GM20431 (cell line): ENCODE measurements around the gene PDLIM5.

Source experiments
- in situ Hi-C: fragments of 300-500 bp; cut with MseI, MboI; formaldehyde crosslinking; loops from one replicate; pipeline ENCODE4 v1.15.0; 2020; ENCODE audit warnings: low sequenced_read_pairs; ENCODE audit not compliant: unreplicated experiment

PDLIM5 gene

GRCh38 chr4:94519925-94520789 is 68.4 kb downstream of the PDLIM5 start:
- in situ Hi-C loops = no loop called here

GRCh38 chr4:94523033-94523580 is 71.4 kb downstream of the PDLIM5 start:
- in situ Hi-C loops = no loop called here

DNA sequence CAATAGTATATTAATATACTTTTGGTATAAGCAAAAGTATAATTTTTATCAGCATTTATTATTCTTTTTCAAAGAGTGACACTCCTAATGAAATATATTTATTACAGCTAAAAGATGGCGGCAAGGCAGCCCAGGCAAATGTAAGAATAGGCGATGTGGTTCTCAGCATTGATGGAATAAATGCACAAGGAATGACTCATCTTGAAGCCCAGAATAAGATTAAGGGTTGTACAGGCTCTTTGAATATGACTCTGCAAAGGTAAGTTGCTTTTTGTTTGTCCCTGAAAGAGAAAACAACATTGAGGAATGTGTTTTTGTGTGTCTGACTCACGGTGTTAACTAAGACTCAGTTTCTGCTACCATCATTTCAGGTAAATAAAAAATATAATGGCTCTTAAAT is 71.9 kb downstream of the PDLIM5 start:
- in situ Hi-C loops = no loop called here

DNA sequence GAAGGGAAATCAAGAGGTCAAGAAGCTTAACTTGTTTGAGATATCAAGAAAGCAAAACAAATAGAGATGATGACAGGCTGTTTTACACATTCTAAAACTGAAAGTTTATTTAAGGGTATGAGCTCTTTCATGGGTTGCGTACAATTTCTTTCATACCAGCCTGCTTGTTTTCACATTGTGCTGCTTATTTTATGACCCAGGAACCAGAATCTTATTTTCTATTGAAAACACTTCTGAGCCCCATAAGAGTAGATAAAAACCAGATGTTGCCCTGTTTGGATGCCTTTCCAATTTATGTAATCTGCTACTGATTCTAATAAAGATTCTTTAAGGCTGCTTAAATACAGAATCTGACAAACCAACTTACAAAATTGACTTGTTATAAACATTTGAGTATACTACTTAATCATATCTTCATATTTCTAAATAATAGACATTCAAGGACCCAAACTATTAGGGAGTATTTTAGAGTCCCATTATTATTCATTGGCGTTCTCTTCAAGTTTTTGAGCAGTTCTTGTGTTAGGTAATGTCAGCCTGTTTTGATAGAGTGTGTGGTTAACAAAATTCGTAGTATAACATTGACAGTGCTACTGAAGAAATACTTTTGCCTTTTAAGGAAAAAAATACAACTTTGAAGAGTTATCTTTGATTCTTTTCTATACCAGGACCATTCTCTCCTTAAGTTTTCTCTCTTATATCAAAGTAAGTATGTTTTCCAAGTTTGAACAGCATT is 74.4 kb downstream of the PDLIM5 start:
- in situ Hi-C loops = no loop called here

GRCh38 chr4:94527556-94528233 is 76.0 kb downstream of the PDLIM5 start:
- in situ Hi-C loops = no loop called here

- in situ Hi-C loops = no loop called here
Observed at GRCh38 chr4:94528792-94529451, 77.2 kb downstream of the PDLIM5 start.

DNA sequence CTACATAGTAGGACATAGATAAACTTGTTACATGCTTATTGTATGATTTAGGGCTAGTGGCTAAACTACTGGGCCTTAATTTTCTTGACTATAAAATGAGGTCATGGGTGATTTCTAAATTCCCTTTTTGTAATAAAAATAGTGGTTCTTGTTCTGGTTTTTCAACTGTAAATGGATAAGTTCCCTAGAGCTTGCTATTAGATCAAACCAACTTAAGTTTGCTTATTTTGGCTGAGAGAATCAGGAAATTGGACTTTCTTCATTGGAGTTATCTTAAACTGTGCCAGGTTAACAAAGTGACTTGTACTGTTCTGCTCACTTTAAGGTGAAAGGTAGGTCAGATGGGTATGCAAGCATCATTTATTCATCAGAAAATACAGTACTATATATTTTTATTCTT is 78.3 kb downstream of the PDLIM5 start:
- in situ Hi-C loops = no loop called here

DNA sequence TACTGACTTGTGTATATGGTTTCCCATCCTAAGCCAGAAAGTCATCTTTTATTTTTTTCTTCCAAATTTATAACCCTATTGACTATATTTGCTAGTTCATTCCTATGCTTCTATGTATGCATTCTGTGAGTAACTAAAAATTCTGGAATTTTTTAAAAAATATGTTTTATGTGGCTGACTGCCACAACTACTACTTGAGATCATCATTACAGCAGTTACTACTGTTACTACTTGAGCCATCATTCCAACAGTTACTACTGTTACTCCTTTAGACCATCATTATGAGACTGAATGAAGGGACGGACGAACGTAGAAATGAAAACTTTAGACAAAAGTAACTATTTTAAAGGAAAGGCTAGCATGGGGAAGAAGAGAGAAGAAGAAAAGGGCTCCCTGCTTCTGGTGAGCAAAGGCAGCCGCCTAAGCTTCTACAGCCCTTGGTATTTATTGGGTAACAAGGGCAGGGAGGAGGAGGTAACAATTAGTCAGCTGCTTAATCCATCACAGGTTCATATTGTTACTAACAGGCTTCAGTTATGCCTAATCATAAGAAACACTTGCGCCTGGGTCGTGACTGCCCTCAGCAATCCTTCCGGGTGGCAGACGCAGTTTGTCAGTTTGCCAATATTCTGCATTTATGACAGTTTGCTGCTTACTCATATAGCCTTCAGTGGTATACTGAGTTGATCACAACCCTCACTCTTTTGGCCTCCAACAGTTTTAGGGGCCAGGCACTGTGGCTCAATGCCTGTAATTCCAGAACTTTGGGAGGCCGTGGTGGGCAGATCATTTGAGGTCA is 80.4 kb downstream of the PDLIM5 start:
- in situ Hi-C loops = no loop called here

DNA sequence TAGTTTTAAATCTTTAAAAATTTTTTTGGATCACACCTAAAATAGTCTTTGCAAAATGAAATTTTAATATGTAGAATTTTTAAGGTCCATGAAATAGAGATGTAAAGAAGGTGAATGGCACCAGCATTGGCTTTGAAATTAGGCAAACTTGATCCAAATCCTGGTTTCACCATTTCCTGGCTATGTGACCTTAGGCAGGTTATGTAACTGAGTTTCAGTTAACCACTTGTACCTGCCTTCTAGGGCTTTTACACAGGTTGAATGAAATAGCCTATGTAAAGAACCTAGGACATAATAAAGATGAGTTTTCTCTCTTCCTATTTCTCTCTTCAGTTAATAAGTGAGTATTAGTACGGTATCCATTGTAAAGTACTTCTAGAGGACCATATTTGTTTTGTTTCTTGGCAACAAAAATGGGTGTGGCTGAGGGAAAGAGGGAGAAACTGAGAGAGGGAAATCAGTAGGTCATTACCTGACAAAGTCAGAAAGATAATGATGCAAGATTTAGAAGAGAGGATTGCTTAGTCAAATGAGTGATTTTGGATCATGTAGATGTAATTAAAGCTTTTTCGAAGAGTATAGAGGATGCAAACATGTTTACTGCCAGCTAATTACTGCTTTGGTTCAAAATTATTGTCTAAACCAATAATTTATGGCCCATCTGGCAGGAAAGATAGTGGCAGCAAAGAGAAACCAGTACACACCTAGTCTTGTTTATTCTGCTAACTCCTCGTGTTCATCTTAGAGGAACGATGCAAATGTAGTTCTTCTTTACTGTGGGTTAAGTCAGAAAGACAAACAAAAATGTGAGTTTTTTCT is 81.9 kb downstream of the PDLIM5 start:
- in situ Hi-C loops = no loop called here

- in situ Hi-C loops = no loop called here
Observed at GRCh38 chr4:94534401-94535312, 82.9 kb downstream of the PDLIM5 start.

DNA sequence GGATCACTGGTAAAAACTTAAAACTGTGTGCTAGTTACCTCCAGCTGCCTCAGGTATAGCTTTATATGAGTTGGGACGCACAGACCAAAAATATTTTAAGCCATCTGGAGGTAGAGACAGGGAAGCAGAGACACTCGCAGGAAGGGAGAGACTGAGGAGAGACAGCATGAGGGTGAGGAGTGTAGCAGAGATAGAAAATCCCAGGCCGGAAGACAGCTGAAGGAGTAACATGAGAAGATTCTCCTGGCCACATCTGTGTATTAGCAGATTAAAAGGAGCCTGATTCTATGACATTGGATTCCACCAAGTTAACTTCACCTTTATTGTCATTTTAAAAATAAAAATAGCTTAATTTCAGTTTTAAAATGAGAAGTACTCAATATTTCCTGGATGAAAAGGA is 84.3 kb downstream of the PDLIM5 start:
- in situ Hi-C loops = no loop called here

DNA sequence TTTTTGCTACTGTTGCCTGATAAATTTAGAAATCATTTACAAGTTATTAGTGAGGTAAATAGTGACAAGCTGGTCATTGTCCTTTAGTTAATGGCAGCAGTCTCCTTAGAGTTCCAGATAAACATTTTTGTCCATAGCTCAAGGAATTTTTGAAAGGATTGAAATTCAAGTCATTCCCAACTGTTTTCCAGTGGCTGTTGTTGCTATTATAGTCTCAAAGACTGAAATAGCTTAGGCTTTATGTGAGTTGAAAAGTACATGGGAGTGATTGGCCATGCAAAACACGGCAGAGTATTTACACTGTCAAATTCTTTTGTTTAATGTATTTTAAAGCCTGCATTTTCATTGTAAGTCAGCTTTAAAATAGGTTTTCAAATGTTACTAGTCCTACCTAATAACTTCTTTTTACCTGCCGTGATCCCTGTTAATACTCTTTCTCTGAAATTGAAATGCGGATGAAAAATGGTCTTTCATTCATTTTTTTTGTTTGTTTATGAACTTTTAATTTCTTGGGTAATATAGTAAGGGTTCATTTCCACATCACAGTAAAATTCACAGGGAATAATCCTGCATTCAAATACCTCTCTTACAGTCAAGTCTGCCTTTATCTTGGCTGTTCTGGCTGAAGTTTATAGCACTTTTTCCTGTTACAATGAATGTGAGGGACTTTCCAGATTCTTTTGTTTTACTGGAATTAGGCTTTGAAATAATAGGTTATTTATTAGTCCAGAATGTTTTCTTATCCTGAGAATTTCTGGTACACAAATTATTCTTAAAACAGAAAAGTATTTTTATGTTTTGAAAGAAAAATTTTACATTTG is 85.1 kb downstream of the PDLIM5 start:
- in situ Hi-C loops = no loop called here

- in situ Hi-C loops = no loop called here
Observed at GRCh38 chr4:94537921-94538628, 86.3 kb downstream of the PDLIM5 start.

- in situ Hi-C loops = no loop called here
Observed at GRCh38 chr4:94540476-94540875, 88.7 kb downstream of the PDLIM5 start.

- in situ Hi-C loops = no loop called here
Observed at GRCh38 chr4:94544811-94545210, 93.1 kb downstream of the PDLIM5 start.

DNA sequence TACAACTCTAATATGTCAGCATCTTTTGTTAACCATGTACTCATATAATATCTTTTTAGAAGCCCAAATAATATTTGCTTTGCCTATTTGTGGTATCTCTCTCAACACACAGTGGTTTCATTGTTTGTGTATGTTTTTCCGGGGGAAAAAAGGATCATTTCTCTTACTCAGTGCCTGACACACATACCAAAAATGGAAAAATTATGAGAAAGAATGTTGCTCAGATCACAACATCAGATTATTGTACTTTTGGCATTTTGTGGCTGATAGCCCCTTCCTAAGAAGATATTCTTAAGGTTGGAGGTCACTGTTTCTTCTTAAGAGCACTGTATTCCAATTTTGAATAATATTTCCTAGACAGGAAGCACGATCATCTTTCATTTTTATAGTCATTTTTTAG is 93.6 kb downstream of the PDLIM5 start:
- in situ Hi-C loops = no loop called here
